Vagina (tissue), 2 donors: ENCODE data around the gene TRPV3. TPM values are rescaled to one million over a fixed set of nuclear protein-coding genes. Genes with fewer than 3 reads are reported as not detected.

Experiments used
- DNase-seq, 2 donors: peaks; one replicate each; pipeline ENCODE4 v3.0.0-alpha.2; 2017; ENCODE audit errors: extremely low spot score in 2 of 2
- H3K27ac ChIP-seq: fragments of 200-600 bp; sonication (generic); one replicate; pipeline ENCODE4 v1.5.1; 2019
- H3K27me3 ChIP-seq: fragments of 200-600 bp; sonication (generic); one replicate; pipeline ENCODE4 v1.5.1; 2019
- H3K36me3 ChIP-seq, 2 donors: fragments of 200-600 bp; sonication (generic); one replicate each; pipeline ENCODE4 v1.5.1; 2017 to 2019
- H3K4me1 ChIP-seq: fragments of 200-600 bp; sonication (generic); one replicate; pipeline ENCODE4 v1.5.1; 2019
- H3K4me3 ChIP-seq, 2 donors: fragments of 200-600 bp; sonication (generic); 1 replicate in 1 of 2; 2 replicates in 1 of 2; pipeline ENCODE4 v1.5.1; 2016 to 2019
- H3K9me3 ChIP-seq: fragments of 200-600 bp; sonication (generic); one replicate; pipeline ENCODE4 v1.5.1; 2019
- CTCF ChIP-seq, 3 experiments: fragments of 450-650 bp in 2 of 3; fragments of 200-600 bp in 1 of 3; sonication (generic) in 1 of 3; IDR thresholded peaks; one replicate each; pipeline ENCODE4 v1.5.1; 2017 to 2019; ENCODE audit warnings: antibody characterized with exemption in 3 of 3, mild to moderate bottlenecking in 2 of 3, moderate library complexity in 2 of 3
- POLR2A ChIP-seq, 2 donors: fragments of 450-650 bp; IDR thresholded peaks; one replicate each; pipeline ENCODE4 v1.6.1; 2017; ENCODE audit warnings: antibody characterized with exemption in 2 of 2, mild to moderate bottlenecking in 2 of 2, moderate library complexity in 2 of 2
- POLR2AphosphoS5 ChIP-seq, 2 donors: sonication (generic); formaldehyde crosslinking; IDR thresholded peaks; one replicate each; pipeline ENCODE4 v1.9.0; 2017; ENCODE audit warnings: antibody characterized with exemption in 2 of 2, mild to moderate bottlenecking in 2 of 2, low read depth in 1 of 2; ENCODE audit not compliant: insufficient read depth in 1 of 2
- intact Hi-C: fragments of 100-400 bp; cut with DNase I; formaldehyde crosslinking; loops from one replicate; pipeline ENCODE4 v1.15.1; 2023
- total RNA-seq: library from RNA; depleted of rRNA; stranded (reverse); fragments of >200 nt; gene quantifications from one replicate; pipeline ENCODE4 v1.2.3, GENCODE V29; 2016

Gene TRPV3
- total RNA-seq, 1 donor from 2014 or later: 3.2 TPM

- Histone ChIP-seq H3K27me3 (no peaks in the 10 kb centered on the region), H3K36me3 (no peaks in the 10 kb centered on the region), H3K4me3 (no peak overlapping the region), H3K4me1 (peaks cover 25% of the 10 kb centered on the region), H3K27ac (no peak overlapping the region), H3K9me3 (no peaks in the 10 kb centered on the region)
- TF ChIP-seq CTCF (IDR thresholded peaks at IDR 0.05): no peak
- no peak for TF ChIP-seq POLR2A (IDR thresholded peaks at IDR 0.05)
- no peak for TF ChIP-seq POLR2AphosphoS5 (IDR thresholded peaks at IDR 0.05; ENCODE audit: insufficient read depth in 1 of 2, low read depth in 1 of 2)
- intact Hi-C loops: no loop called here
- DNase-seq: no peak
Observed at GRCh38 chr17:3559270-3559645, 1.6 kb upstream of the TRPV3 start.

GRCh38 chr17:3558603-3559269, 1.1 kb upstream of the TRPV3 start:
- Histone ChIP-seq H3K27ac (peak overlapping the region; percentile 52), H3K36me3 (no peaks in the 10 kb centered on the region), H3K9me3 (no peaks in the 10 kb centered on the region), H3K4me3 (no peak overlapping the region), H3K27me3 (no peaks in the 10 kb centered on the region), H3K4me1 (peaks cover 25% of the 10 kb centered on the region)
- TF ChIP-seq CTCF (IDR thresholded peaks at IDR 0.05) (no peak), POLR2A (IDR thresholded peaks at IDR 0.05) (no peak), POLR2AphosphoS5 (IDR thresholded peaks at IDR 0.05; ENCODE audit: insufficient read depth in 1 of 2, low read depth in 1 of 2) (peak in 1 of 2 donors; percentile 46)
- DNase-seq: peak; percentile 83 to 95
- intact Hi-C loops: no loop called here

- Histone ChIP-seq H3K4me3 (peak overlapping the region in 1 of 2 donors; percentile 16), H3K27me3 (no peaks in the 10 kb centered on the region), H3K9me3 (no peaks in the 10 kb centered on the region), H3K36me3 (no peaks in the 10 kb centered on the region), H3K4me1 (peaks cover 18% of the 10 kb centered on the region), H3K27ac (no peak overlapping the region)
- DNase-seq: no peak
- intact Hi-C loops: no loop called here
- TF ChIP-seq POLR2AphosphoS5 (IDR thresholded peaks at IDR 0.05; ENCODE audit: insufficient read depth in 1 of 2, low read depth in 1 of 2): no peak
Observed at GRCh38 chr17:3556916-3557767, 470 bp downstream of the TRPV3 start.

GRCh38 chr17:3556239-3556915, 1.2 kb downstream of the TRPV3 start:
- Histone ChIP-seq H3K27ac (no peak overlapping the region), H3K4me3 (no peak overlapping the region), H3K36me3 (no peaks in the 10 kb centered on the region), H3K9me3 (no peaks in the 10 kb centered on the region), H3K4me1 (peaks cover 18% of the 10 kb centered on the region), H3K27me3 (no peaks in the 10 kb centered on the region)
- intact Hi-C loops: no loop called here
- DNase-seq: no peak
- TF ChIP-seq CTCF (IDR thresholded peaks at IDR 0.05) (no peak), POLR2A (IDR thresholded peaks at IDR 0.05) (no peak)

GRCh38 chr17:3555189-3555796, 2.3 kb downstream of the TRPV3 start:
- no peaks in the 10 kb centered on the region for H3K36me3 ChIP-seq
- H3K27ac ChIP-seq: no peak overlapping the region
- no peaks in the 10 kb centered on the region for H3K9me3 ChIP-seq
- TF ChIP-seq POLR2A (IDR thresholded peaks at IDR 0.05): no peak
- no peak for TF ChIP-seq CTCF (IDR thresholded peaks at IDR 0.05)
- no peak for TF ChIP-seq POLR2AphosphoS5 (IDR thresholded peaks at IDR 0.05; ENCODE audit: insufficient read depth in 1 of 2, low read depth in 1 of 2)
- intact Hi-C loops: no loop called here
- H3K27me3 ChIP-seq: no peaks in the 10 kb centered on the region
- peaks cover 18% of the 10 kb centered on the region for H3K4me1 ChIP-seq
- no peak for DNase-seq
- no peak overlapping the region for H3K4me3 ChIP-seq
